ENCODE measurements around the gene MPHOSPH8.

GRCh38 chr13:19661126-19661525 lies 27.7 kb downstream of the MPHOSPH8 start:
- TF ChIP-seq CTCF (IDR thresholded peaks at IDR 0.05) (no peak), ZFX (IDR thresholded peaks at IDR 0.05; ENCODE audit: borderline replicate concordance) (no peak)
